ENCODE measurements around the gene LRRC71.
A peak's percentile ranks its signal among the peaks of the same experiment; 100 is the strongest.

LRRC71 gene

GRCh38 chr1:156892190-156893047, 28.0 kb upstream of the LRRC71 start:
- DNase-seq (ENCODE audit: extremely low read depth in 1 of 2, low read depth in 1 of 2): peak; percentile 60 to 76

- DNase-seq (ENCODE audit: extremely low read depth in 1 of 2, low read depth in 1 of 2): no peak
Observed at GRCh38 chr1:156893048-156893953, 27.1 kb upstream of the LRRC71 start, which contains the start of gene PEAR1. TSS of gene PEAR1 (plus strand) at chr1:156893718. CDS start at chr1:156903927, 10,209 bp downstream.

GRCh38 chr1:156894001-156894400, 26.4 kb upstream of the LRRC71 start:
- no peak for DNase-seq (ENCODE audit: extremely low read depth in 1 of 2, low read depth in 1 of 2)

DNA sequence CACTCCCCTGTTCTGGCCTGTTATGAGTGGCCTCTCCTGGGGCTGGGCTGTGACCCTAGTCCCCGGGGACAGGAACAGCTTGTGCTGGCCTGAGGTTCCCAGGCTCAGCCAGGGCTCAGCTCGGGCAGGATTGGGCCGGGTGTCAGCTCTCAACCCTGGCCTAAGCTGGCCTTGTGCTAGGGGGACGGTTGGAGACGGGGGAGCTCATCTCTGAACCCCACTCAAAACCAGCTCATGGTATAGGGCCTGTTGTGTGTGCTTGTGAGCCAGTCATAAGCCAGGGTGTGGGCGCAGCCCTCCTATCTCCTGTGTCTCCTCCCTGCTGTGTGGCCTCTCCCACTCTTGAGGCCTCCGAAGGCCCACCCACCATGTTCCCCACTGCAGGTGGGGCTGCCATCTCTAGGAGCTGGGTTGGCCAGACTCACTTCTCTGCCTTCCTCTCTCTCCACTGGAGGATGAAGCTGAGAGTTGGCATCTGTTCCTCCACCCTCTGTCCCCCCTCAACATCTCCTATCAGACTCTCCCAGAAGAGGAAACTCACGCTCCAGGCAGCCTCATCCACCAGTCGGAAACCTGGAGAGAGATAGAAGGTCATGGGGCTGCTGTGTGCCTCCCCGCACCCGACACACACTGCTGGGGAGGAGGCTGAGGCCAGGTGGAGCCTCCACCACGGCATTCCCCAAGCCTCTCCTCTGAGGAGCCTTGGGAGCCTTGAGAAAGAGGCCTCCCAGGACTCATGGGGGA, 25.5 kb upstream of the LRRC71 start:
- DNase-seq (ENCODE audit: extremely low read depth in 1 of 2, low read depth in 1 of 2): no peak

DNA sequence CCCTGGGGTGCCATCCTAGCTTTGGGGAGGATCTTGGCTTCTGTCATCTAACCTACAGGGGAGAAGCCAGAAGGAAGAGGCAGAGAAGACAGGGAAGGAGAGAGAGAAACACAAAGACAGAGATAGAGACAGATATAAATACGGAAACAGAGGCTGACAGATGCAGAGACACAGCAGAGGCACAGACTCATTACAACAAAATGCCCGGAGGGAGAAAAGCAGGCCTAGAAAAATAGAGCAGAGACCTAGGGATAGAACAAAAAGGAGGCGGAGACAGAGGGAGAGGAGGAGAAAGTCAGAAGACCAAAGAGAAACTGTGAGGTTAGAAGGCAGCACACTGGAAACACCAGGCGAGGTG, 25.0 kb upstream of the LRRC71 start:
- DNase-seq (ENCODE audit: extremely low read depth in 1 of 2, low read depth in 1 of 2): no peak

DNA sequence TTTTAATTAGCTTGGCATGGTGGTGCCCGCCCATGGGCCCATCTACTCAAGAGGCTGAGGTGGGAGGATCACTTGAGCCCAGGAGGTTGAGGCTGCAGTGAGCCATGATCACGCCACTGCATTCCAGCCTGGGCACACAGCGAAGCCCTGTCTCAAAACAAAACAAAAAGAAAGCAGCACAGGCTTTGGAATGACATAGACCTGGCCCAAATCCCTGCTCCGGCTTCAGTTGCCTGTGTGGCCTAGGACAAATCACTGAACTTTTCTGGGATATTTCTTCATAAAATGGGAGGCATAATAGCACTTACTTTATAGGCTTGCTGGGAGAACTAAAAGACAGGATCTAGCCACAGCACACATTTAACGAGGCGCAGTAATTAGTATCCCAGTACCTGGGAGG, 24.5 kb upstream of the LRRC71 start:
- no peak for DNase-seq (ENCODE audit: extremely low read depth in 1 of 2, low read depth in 1 of 2)

DNA sequence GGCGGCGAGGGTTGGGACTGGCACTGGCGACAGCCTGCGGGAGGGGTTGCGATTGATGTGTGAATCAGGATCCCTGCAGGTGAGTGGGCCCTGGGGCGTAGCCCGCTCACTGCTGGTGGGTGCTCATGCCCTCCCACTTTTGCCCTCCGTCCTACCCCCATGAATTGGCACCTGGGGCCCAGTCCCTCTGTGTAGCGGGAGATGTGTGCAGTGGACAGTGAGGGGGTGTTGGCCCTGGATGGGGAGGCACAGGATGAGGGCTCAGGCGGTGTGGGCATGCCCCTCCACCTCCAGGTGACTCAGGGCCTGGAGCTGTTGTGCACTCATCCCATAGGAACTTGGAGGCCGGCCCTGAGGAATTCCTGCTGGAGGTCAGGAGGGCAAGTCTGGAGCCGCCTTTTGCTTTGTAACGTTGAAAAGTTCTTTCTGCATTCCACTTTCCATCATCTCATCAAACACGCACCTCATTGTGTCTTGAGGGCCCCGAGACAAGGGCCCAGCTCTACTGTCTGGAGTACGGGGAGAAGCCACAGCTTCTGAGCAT, 23.9 kb upstream of the LRRC71 start:
- no peak for DNase-seq (ENCODE audit: extremely low read depth in 1 of 2, low read depth in 1 of 2)

DNA sequence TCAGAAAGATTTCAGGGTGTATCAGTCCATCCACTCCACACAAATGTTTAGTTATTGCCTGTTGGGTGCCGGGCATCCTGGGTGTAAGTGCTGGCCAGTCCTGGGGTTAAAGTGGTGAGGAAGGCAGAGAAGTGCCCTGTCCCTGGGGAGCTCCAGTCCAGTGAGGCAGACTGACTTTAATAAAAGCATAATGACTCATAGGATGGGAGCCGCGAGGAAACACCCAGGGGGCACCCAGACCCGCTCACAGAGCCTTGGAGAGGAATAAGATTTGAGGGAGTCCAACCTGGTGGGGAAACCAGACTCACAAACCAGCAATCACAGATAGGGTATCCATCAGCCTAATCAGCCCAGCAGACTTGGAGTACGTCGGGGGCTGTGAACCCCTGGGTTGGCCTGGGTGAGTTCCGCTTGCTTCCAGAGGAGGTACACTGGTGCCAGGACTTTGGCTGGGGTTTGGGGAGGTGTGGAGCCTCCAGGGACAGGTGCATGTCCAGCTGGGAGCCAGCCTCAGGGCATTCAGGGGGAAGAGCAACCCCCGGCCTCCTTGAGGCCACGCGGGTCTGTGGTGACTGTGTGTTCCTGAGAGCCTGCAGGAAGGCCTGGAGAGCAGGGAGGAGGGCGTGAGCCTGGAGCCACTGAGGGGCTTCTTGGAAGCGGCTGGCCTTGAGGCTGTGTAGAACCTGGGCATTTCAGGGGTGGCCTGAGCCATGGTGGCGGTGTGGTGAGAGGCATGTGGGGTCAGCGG, 23.2 kb upstream of the LRRC71 start:
- no peak for DNase-seq (ENCODE audit: extremely low read depth in 1 of 2, low read depth in 1 of 2)

DNA sequence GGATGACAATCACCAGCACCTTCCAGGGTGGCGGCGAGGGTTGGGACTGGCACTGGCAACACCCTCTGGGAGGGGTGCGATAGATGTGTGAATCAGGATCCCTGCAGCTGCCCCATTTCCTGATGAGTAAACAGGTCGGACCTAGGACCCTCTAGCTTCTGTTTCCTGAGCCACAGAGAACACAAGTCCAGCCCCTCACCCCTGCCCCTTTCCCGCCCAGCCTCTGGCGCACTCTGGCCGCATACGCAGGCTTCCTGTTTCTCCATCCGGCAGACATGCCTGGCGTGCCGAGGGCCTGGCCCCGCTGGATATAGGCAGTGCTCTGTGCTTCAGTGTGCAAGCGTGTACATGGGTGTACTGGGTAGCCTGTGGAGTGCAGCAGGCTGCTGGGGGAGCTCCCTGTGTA, 22.3 kb upstream of the LRRC71 start:
- DNase-seq (ENCODE audit: extremely low read depth in 1 of 2, low read depth in 1 of 2): no peak

- DNase-seq (ENCODE audit: extremely low read depth in 1 of 2, low read depth in 1 of 2): no peak
Observed at GRCh38 chr1:156898971-156899664, 21.3 kb upstream of the LRRC71 start.

GRCh38 chr1:156899956-156900718, 20.3 kb upstream of the LRRC71 start:
- no peak for DNase-seq (ENCODE audit: extremely low read depth in 1 of 2, low read depth in 1 of 2)

DNA sequence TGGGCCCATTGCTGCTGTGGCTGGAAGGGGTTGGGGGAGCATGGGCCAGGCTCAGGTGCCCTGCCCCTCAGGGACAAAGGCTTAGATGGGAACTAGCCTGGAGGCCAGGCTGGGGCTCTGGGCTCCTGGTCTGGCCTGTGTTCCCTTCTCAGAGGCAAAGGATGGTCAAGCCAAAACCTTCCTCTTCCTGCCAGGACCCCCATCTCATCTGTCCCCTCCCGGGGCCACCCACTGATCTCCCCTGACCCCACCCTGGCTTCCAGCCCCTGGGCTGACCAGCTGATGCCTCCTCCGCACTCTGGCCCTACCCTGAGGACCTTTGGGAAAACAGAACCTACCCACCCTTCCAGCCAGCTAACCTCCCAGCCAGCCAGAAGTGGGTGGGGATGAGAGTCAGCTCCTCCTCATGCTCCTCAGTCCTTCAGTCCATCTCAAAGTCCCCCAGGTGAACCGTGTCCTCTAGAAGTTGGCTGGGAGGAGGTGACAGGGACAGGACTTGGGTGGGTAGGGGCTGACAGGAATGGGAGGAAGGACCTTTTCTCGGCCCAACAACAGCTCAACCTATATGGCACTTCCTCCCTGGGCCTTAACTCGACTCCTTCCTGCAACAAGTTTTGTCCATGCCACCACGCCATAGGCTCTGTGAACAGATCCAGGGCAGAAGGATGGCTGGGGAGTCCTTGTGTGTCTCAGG, 19.4 kb upstream of the LRRC71 start:
- no peak for DNase-seq (ENCODE audit: extremely low read depth in 1 of 2, low read depth in 1 of 2)

DNA sequence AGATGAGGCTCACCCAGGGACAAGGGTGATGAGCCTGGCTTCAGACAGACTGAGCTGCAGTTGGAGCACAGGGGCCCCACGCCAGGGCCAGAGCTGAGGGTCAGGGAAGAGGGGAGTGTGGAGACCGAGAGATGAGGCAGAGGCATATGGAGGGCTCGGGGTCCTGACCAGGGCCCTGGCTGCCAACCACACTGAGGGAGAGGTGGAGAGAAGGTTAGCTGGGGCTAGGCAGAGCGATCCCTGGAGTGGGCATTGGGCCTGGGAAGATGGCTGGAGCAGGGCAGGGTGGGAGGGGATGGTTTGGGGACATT, 18.9 kb upstream of the LRRC71 start:
- no peak for DNase-seq (ENCODE audit: extremely low read depth in 1 of 2, low read depth in 1 of 2)

DNA sequence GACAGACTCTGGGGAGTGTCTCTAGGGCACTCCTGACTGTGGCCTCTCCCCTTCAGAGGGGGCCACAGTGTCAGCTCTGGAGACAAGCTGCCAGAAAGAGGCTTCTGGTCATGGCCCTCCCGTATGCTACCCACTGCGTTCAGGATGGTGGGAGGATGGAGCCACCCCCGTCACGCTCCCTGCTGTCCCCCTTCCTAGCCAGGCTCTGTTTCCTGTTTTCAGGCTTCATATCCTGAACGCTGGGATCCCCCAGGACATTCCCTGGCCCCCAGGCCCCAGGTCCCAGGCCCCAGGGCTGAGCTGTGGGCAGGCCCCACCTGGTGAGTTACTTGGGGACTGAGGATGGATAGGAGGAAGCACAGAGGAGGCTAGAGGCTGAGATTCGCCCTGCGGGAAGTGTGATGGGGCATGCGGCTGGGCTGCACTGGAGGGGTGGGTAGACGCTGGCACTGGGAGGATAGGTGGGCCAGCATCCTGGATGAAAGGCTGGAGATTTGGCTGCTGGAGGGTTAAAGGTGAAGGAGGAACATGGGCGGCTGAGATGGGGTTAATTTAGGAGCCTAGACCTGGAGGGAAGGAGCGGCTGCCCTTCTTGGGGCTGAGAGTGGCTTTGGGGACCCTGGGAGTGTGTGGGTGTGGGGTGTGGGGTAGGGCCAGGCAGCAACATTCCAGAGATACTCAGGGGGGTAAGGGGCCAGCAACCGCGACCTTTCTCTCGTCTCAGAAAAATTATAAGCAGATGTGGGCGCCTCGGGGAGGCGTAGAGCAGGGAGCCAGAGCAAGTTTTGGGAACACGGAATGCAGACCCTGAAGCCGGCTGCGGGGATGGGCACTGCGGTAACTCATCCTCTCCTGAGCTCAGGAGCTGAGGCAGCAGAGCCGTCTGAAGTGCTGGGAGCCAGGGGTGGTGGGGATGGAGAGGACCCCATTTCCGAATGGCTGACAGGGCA, 18.2 kb upstream of the LRRC71 start:
- DNase-seq (ENCODE audit: extremely low read depth in 1 of 2, low read depth in 1 of 2): no peak

DNA sequence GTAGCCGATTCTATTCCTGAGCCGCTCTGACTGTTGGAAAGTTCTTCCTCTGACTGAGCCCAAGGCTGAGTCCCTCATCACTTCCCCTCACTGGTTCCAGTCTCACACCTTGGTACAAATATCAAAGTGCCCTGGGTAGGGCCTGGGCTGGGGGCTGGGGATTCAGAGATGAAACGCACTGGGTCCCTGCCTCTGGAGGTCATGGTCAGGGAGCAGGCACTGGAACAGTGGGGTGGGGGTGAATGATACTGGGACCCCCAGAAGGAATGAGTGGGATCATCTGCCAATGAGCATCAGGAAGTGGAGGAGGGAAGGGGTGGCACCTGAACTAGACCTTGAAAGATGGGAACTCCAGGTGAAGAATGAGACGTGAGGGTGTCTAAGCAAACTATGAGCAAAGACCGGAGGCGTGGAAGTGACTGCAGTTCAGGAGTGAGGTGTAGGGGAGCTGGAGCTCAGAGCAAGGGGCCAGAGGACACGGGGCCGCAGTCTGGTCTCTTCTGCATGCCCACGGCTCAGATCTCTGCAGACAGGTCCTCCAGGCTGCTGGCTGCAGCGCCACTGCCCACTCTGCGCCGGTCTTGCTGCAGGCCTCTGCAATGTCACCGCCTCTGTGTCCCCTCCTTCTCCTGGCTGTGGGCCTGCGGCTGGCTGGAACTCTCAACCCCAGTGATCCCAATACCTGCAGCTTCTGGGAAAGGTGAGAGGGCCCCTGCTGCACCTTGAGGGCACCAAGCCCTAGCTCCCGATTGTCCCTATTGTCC, 16.9 kb upstream of the LRRC71 start:
- DNase-seq (ENCODE audit: extremely low read depth in 1 of 2, low read depth in 1 of 2): no peak

DNA sequence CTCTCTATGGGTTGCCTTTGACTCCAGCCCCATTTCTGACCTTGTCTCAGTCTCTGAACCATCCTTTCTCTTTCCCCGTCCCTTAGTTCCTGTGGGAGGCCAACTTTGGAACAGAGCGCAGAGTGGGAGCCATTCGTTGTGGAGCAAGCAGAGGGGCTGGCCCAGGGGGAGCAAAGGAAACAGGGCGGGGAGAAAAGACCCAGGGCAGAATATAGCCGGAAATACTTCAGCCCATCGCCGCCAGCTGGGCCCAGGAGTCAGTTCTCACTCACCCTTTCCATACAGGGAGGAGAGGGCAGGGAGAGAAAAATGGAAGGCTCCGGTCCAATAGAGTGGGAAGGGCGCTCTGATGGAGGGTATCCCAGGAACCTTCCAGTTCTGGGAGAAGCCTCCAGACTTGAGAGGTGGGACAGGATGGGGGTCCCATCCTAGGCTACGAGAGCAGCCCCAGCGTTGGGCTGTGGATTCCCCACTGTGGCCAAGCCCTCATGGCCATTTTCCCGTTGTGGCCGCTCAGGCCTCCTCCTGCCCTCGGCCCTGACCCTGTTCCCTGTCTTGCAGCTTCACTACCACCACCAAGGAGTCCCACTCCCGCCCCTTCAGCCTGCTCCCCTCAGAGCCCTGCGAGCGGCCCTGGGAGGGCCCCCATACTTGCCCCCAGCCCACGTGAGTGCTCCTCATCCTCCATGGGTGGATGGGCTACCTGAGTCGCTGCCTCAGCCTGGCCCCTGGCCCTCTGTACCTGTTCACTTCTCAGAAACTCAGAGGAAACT, 16.1 kb upstream of the LRRC71 start:
- DNase-seq (ENCODE audit: extremely low read depth in 1 of 2, low read depth in 1 of 2): no peak

All from activated CD8-positive, alpha-beta memory T cell treated with anti-CD3 and anti-CD28 coated beads for 1 hour (primary cell).